Gastrocnemius medialis (tissue), 4 donors: ENCODE measurements around the gene CELSR3. TPM values are rescaled to one million over a fixed set of nuclear protein-coding genes. Genes with fewer than 3 reads are reported as not detected.

Experiments used
- ATAC-seq, 2 donors: fragments of 150-250 bp; one replicate each; pipeline ENCODE4 v1.9.1; 2016
- DNase-seq, 2 donors: peaks; one replicate each; pipeline ENCODE4 v3.0.0-alpha.2; 2019
- H3K27ac ChIP-seq, 4 donors: fragments of 200-600 bp; sonication (generic); 1 replicate in 1 of 4; 2 replicates in 3 of 4; pipeline ENCODE4 v1.5.1; 2016 to 2018; ENCODE audit warnings: mild to moderate bottlenecking in 2 of 4, moderate library complexity in 1 of 4
- H3K27me3 ChIP-seq, 3 donors: fragments of 200-600 bp; sonication (generic) in 2 of 3; 1 replicate in 1 of 3; 2 replicates in 2 of 3; pipeline versions ENCODE4 v1.5.1 to v1.6.0; 2016 to 2019; ENCODE audit warnings: mild to moderate bottlenecking in 1 of 3, moderate library complexity in 1 of 3
- H3K36me3 ChIP-seq, 2 donors: fragments of 200-600 bp; sonication (generic) in 1 of 2; one replicate each; pipeline ENCODE4 v1.5.1; 2017 to 2018
- H3K4me1 ChIP-seq, 2 donors: fragments of 200-600 bp; sonication (generic) in 1 of 2; one replicate each; pipeline ENCODE4 v1.5.1; 2016 to 2017; ENCODE audit warnings: mild to moderate bottlenecking in 2 of 2
- H3K4me3 ChIP-seq, 4 donors: fragments of 200-600 bp; sonication (generic) in 3 of 4; 1 replicate in 1 of 4; 2 replicates in 3 of 4; pipeline ENCODE4 v1.5.1; 2016 to 2019; ENCODE audit warnings: mild to moderate bottlenecking in 2 of 4
- H3K9me3 ChIP-seq, 3 donors: fragments of 200-600 bp; sonication (generic) in 2 of 3; 1 replicate in 1 of 3; 2 replicates in 2 of 3; pipeline ENCODE4 v1.5.1; 2016 to 2019
- POLR2A ChIP-seq, 2 donors: fragments of 450-650 bp; IDR thresholded peaks; one replicate each; pipeline ENCODE4 v1.6.1; 2017; ENCODE audit warnings: antibody characterized with exemption in 2 of 2, mild to moderate bottlenecking in 2 of 2, moderate library complexity in 2 of 2
- in situ Hi-C, 4 donors: fragments of 200-750 bp; cut with MboI; loops; one replicate each; pipeline versions ENCODE4 v1.15.0 to v1.8.0; 2017; ENCODE audit warnings: low sequenced_read_pairs in 4 of 4
- intact Hi-C: fragments of 100-400 bp; cut with DNase I; formaldehyde crosslinking; loops from one replicate; pipeline ENCODE4 v1.15.1; 2023; ENCODE audit warnings: low total_unique reads
- total RNA-seq, 4 donors: library from RNA; depleted of rRNA; stranded (reverse); fragments of >200 nt; gene quantifications; one replicate each; pipeline versions ENCODE4 v1.1.0 to v1.2.3, GENCODE V29; 2016
- TF ChIP-seq, protein P1 (sequence below), 5 experiments: fragments of 450-650 bp in 3 of 5; fragments of 200-600 bp in 2 of 5; sonication (generic) in 2 of 5; IDR thresholded peaks in 4 of 5; conservative IDR thresholded peaks in 1 of 5; 1 replicate in 4 of 5; 2 replicates in 1 of 5; pipeline ENCODE4 v1.5.1; 2016 to 2019; ENCODE audit warnings: antibody characterized with exemption in 5 of 5, mild to moderate bottlenecking in 3 of 5, moderate library complexity in 3 of 5

Gene CELSR3
- total RNA-seq, 4 donors from 2014 or later, result 0.02 to 0.25 (median 0.05) TPM; not detected in 1

DNA sequence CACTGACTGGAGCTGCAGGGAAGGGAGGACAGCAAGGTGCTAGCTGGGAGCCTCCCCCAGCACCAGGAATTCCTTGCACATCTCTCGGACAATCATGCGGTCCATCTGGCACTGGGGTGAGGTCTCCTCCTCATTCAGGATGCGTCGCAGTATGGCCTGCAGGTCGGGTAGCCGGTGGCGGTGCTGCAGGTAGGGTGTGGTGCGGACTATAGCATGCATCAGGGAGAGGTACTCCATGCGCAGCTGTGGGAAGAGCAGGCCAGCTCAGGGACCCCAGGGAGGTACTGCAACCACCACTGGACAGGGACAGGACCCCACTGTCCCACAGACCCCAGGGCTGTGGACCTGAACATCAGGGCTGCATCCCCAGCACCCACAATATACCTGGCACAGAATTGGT is 11.8 kb upstream of the CELSR3 start:
- ATAC-seq, result no peak
- H3K36me3 ChIP-seq, result peaks cover 0 to 17% of the 10 kb centered on the region in 2 donors

DNA sequence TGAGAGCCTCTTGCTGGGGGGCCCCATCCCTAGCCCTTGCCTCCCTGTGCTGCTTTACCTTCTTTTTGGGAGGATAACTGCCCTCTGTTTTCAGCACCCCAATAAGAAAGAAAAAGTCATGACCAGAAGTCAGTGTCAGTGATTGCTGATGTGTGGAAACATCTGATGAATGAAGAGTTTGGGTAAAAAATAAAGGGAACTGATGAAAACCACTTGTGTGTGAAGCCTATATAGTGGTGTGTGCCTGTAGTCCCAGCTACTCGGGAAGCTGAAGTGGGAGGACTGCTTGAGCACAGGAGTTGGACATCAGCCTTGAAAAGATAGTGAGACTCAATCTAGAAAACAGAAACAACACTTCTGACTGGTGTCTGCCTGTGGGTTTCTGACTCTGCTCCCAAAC is 9.8 kb upstream of the CELSR3 start:
- intact Hi-C loops (no loop called here), in situ Hi-C loops (no loop called here)
- Histone ChIP-seq H3K4me3 (no peak overlapping the region), H3K27ac (no peak overlapping the region), H3K27me3 (no peaks in the 10 kb centered on the region), H3K9me3 (no peaks in the 10 kb centered on the region), H3K4me1 (no peaks in the 10 kb centered on the region), H3K36me3 (no peaks in the 10 kb centered on the region)
- ATAC-seq, result no peak
- TF ChIP-seq POLR2A (IDR thresholded peaks at IDR 0.05), result no peak
- TF ChIP-seq, protein P1, sequence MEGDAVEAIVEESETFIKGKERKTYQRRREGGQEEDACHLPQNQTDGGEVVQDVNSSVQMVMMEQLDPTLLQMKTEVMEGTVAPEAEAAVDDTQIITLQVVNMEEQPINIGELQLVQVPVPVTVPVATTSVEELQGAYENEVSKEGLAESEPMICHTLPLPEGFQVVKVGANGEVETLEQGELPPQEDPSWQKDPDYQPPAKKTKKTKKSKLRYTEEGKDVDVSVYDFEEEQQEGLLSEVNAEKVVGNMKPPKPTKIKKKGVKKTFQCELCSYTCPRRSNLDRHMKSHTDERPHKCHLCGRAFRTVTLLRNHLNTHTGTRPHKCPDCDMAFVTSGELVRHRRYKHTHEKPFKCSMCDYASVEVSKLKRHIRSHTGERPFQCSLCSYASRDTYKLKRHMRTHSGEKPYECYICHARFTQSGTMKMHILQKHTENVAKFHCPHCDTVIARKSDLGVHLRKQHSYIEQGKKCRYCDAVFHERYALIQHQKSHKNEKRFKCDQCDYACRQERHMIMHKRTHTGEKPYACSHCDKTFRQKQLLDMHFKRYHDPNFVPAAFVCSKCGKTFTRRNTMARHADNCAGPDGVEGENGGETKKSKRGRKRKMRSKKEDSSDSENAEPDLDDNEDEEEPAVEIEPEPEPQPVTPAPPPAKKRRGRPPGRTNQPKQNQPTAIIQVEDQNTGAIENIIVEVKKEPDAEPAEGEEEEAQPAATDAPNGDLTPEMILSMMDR (IDR thresholded peaks at IDR 0.05 in 4 of 5, conservative IDR thresholded peaks at IDR 0.05 in 1 of 5), result no peak
- no peak for DNase-seq

More for the DNA sequence above, 11.8 kb upstream of the CELSR3 start:
- H3K9me3 ChIP-seq, result no peaks in the 10 kb centered on the region
- in situ Hi-C loops (no loop called here), intact Hi-C loops (no loop called here)
- H3K4me1 ChIP-seq, result no peaks in the 10 kb centered on the region
- H3K27me3 ChIP-seq, result no peaks in the 10 kb centered on the region
- TF ChIP-seq POLR2A (IDR thresholded peaks at IDR 0.05), result no peak
- TF ChIP-seq, protein P1 (IDR thresholded peaks at IDR 0.05 in 4 of 5, conservative IDR thresholded peaks at IDR 0.05 in 1 of 5), result no peak
- no peak overlapping the region for H3K27ac ChIP-seq
- no peak for DNase-seq
- no peak overlapping the region for H3K4me3 ChIP-seq

DNA sequence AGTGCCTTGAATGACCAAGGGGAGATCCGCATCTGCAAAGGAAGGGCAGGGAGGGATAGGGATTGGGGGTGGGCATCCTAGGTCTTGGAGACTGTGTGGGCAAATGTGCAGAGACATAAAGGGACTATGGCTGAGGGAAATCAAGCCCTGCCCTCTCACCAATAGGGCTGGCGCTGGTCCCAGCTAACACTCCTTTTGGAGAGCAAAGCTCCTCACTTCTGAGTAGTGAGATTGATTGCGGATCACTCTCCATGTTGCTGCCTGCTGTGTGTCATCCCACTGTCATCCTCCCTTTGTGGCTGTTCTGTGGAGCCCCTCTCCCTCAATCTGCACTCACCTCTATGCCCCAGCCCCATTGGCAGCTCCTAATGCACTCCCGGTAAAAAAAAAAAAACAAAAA is 2.2 kb upstream of the CELSR3 start:
- Histone ChIP-seq H3K9me3 (no peaks in the 10 kb centered on the region), H3K27ac (no peak overlapping the region), H3K27me3 (peaks cover 26 to 35% (median 35%) of the 10 kb centered on the region in 3 donors), H3K4me1 (peaks cover 5 to 21% of the 10 kb centered on the region in 2 donors), H3K4me3 (no peak overlapping the region), H3K36me3 (no peaks in the 10 kb centered on the region)
- ATAC-seq (no peak), DNase-seq (no peak)
- TF ChIP-seq, protein P1 (IDR thresholded peaks at IDR 0.05 in 4 of 5, conservative IDR thresholded peaks at IDR 0.05 in 1 of 5), result no peak
- TF ChIP-seq POLR2A (IDR thresholded peaks at IDR 0.05), result no peak
- in situ Hi-C loops (no loop called here), intact Hi-C loops (no loop called here)

DNA sequence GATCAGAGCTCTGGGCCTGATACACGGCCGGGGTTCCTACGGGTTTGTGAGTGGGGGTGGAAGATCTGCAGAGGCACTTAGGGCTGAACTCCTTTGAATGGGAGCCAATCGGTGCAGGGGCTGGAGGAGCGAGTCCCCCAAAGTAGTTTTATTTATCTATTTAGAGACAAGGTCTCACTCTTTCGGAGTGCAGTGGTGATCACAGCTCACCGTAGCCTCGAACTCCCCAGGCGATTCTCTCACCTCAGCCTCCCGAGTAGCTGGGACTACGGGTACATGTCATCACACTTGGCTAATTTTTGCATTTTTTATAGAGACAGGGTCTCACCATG is 1.6 kb upstream of the CELSR3 start:
- Histone ChIP-seq H3K27me3 (peaks cover 26 to 35% (median 35%) of the 10 kb centered on the region in 3 donors), H3K27ac (no peak overlapping the region), H3K36me3 (no peaks in the 10 kb centered on the region), H3K9me3 (no peaks in the 10 kb centered on the region), H3K4me3 (peak overlapping the region in 1 of 4 donors; percentile 42), H3K4me1 (peaks cover 5 to 21% of the 10 kb centered on the region in 2 donors)
- DNase-seq (no peak), ATAC-seq (no peak)
- in situ Hi-C loops, result no loop called here
- intact Hi-C loops, result no loop called here
- no peak for TF ChIP-seq POLR2A (IDR thresholded peaks at IDR 0.05)
- TF ChIP-seq, protein P1 (IDR thresholded peaks at IDR 0.05 in 4 of 5, conservative IDR thresholded peaks at IDR 0.05 in 1 of 5), result no peak
